Measurements from ENCODE around the gene CCDC178. TPM values are rescaled to one million over a fixed set of nuclear protein-coding genes. Genes with fewer than 3 reads are reported as not detected.

Gene CCDC178
- total and polyA plus RNA-seq, 2 experiments from 2014 or later, result not detected

GRCh38 chr18:32888306-32888705, 552.2 kb downstream of the CCDC178 start:
- H3K9me3 ChIP-seq (ENCODE audit: low read depth), result no peaks in the 10 kb centered on the region
- in situ Hi-C loops (cut with MboI), result no loop called here
- no peak for TF ChIP-seq EZH2 (IDR thresholded peaks at IDR 0.05; ENCODE audit: insufficient read depth, poor library complexity, severe bottlenecking)

More at GRCh38 chr18:32888306-32888705, 552.2 kb downstream of the CCDC178 start:
- Histone ChIP-seq H3K4me2 (ENCODE audit: unreplicated experiment) (no peak overlapping the region), H3K27ac (no peak overlapping the region), H3K27me3 (replicated peaks; ENCODE audit: insufficient read depth) (no peaks in the 10 kb centered on the region), H3K4me3 (no peak overlapping the region), H3K36me3 (ENCODE audit: low read depth) (no peaks in the 10 kb centered on the region), H3K79me2 (ENCODE audit: insufficient read depth) (no peaks in the 10 kb centered on the region), H3K9me2 (ENCODE audit: insufficient read depth) (no peaks in the 10 kb centered on the region), H3K4me1 (ENCODE audit: insufficient read depth) (no peaks in the 10 kb centered on the region), H2AFZ (no peak overlapping the region), H4K20me1 (ENCODE audit: insufficient read depth) (no peaks in the 10 kb centered on the region), H3K9ac (no peak overlapping the region), H3F3A (ENCODE audit: insufficient read depth) (no peaks in the 10 kb centered on the region)
- WGBS, 2 experiments (ENCODE audit: low coverage in 1 of 2, low lambda C conversion rate in 2 of 2, missing lambda C conversion rate in 2 of 2), result 22 to 28% methylated on average over 2 of the region's 2 CpGs
- DNase-seq, result no peak

Other genes with a start within 250 kb of the CCDC178 start
- not detected in 2 replicates for gene ASXL3, start 137.5 kb upstream of the CCDC178 start, total RNA-seq (2014; rRNA removed; shearing (Covaris generic))
- not detected in 2 replicates for gene ASXL3, start 137.5 kb upstream of the CCDC178 start, polyA plus RNA-seq (2016; fragmentation: Nextera tagmentation; extraction: Ambion mirVana)